Measurements from ENCODE around the gene SOX15.
"Not testable (repeated sequence)": the region's sequence is repeated elsewhere in the genome, so short reads cannot be mapped to it uniquely, and the experiment has no call there.

SOX15 gene

GRCh38 chr17:7589891-7590691 lies at the start of gene SOX15:
TSS of gene SOX15 (minus strand) at chr17:7590094. CDS start at chr17:7589676, 418 bp downstream.
- DNase-seq (ENCODE audit: low read depth, low spot score), result no peak

- no peak for DNase-seq (ENCODE audit: low read depth, low spot score)
Measured at GRCh38 chr17:7636163-7636562, 46.3 kb upstream of the SOX15 start.

- no peak for DNase-seq (ENCODE audit: low read depth, low spot score)
Measured at GRCh38 chr17:7634384-7634783, 44.5 kb upstream of the SOX15 start.

DNA sequence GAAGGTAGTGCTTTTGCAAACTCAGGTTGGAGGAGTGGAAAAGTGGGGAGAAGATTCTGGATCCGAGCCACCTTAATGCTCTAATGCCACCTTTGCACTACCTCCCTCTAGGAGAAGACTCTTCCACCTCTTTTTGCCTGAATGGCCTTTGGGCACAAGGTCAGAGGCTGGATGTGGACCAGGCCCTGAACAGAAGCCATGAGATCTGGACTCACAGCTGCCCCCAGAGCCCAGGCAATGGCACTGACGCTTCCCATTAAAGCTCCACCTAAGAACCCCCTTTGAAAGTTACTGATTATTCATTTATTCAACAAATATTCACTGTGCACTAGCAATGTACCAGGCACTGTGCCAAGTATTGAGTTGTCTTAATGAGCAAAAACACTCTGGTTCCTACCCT lies 43.2 kb upstream of the SOX15 start:
- DNase-seq (ENCODE audit: low read depth, low spot score), result no peak

GRCh38 chr17:7632492-7632894 lies 42.6 kb upstream of the SOX15 start:
- no peak for DNase-seq (ENCODE audit: low read depth, low spot score)

DNA sequence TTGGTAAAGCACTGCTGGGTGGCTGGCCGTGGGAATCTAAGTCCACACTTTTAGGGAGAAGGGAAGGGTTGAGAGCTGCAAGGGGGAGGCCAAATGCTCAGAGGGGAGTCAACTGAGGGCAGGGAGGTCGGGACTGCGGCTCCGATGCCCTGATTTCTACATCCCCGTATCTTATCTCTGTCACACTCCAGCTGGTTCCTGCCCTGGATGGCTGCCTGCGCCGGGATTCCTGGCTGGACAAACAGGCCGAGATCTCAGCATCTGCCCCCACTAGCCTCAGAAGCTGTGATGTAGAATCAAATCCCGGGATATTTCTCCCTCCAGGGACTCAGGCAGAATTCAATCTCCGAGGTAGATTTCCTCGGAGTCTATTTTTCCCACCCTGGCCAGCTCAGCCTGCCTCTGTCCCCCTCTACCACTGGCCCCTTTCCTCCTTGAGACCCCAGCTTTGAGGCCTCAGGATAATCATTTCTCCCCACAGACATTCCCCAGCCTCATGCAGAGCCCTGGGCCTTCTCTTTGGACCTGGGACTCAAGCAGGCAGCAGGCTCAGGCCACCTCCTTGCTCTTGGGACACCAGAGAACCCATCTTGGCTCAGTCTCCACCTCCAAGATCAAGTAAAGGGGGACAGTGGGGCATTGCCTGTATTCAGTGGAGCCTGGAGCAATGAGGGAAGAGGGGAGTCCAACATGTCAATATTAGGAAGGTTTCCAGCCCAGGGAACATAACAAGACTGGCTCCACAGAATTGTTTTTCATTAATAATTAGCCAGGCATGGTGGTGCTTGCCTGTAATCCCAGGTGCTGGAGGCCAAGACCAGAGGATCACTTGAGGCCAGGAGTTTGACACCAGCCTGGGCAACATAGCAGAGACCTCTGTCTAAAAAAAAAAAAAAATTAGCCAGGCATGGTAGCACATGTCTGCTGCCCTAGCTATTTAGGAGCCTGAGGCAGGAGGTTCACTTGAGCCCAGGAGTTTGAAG lies 41.8 kb upstream of the SOX15 start:
- DNase-seq (ENCODE audit: low read depth, low spot score), result no peak

GRCh38 chr17:7629939-7630571 lies 40.2 kb upstream of the SOX15 start, which contains the start of gene SHBG:
TSS of gene SHBG (plus strand) at chr17:7630135. CDS start at chr17:7630173, 38 bp downstream.
- no peak for DNase-seq (ENCODE audit: low read depth, low spot score)

GRCh38 chr17:7627250-7628121 lies 37.6 kb upstream of the SOX15 start, which contains the start of gene SAT2:
TSS of gene SAT2 (minus strand) at chr17:7627821. CDS start at chr17:7627635, 186 bp downstream.
- DNase-seq (ENCODE audit: low read depth, low spot score), result peak; percentile 91

GRCh38 chr17:7626956-7627249 lies 37.0 kb upstream of the SOX15 start:
- no peak for DNase-seq (ENCODE audit: low read depth, low spot score)

- DNase-seq (ENCODE audit: low read depth, low spot score), result no peak
Measured at GRCh38 chr17:7626307-7626706, 36.4 kb upstream of the SOX15 start.

- DNase-seq (ENCODE audit: low read depth, low spot score), result not testable (repeated sequence)
Measured at GRCh38 chr17:7625749-7626148, 35.9 kb upstream of the SOX15 start.

DNA sequence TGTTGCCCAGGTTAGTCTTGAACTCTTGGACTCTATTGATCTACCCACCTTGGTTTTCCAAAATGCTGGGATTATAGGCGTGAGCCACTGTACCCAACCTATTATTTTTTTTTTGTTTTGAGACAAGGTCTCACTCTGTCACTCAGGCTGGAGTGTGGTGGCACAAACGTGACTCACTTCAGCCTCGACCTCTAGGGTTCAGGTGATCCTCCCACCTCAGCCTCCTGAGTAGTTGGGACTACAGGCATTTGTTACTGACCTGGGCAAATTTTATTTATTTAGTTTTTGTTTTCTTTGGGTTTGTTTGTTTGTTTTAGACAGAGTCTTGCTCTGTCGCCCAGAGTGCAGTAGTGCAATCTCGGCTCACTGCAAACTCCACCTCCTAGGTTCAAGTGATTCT lies 33.8 kb upstream of the SOX15 start:
- DNase-seq (ENCODE audit: low read depth, low spot score), result no peak

- no peak for DNase-seq (ENCODE audit: low read depth, low spot score)
Measured at GRCh38 chr17:7620835-7621234, 30.9 kb upstream of the SOX15 start.

GRCh38 chr17:7618608-7619007 lies 28.7 kb upstream of the SOX15 start:
- no peak for DNase-seq (ENCODE audit: low read depth, low spot score)

DNA sequence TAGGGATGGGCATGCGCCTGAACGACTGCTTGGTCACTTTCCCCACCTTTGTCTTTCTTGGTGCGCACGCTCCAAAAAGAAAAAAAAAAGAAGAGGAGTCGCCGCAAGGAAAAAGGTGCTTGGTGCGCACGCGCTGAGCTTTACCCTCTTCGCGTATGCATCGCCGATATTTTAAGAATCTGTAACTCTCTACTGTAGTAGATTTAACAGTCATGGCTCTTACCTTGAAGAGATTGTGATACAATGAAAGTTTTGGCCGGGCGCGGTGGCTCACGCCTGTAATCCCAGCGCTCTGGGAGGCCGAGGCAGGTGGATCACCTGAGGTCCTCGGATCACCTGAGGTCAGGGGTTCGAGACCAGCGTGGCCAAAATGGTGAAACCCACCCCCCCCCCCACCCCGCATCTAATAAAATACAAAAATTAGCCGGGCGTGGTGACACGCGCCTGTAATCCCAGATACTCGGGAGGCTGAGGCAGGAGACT lies 25.4 kb upstream of the SOX15 start:
- no peak for DNase-seq (ENCODE audit: low read depth, low spot score)

DNA sequence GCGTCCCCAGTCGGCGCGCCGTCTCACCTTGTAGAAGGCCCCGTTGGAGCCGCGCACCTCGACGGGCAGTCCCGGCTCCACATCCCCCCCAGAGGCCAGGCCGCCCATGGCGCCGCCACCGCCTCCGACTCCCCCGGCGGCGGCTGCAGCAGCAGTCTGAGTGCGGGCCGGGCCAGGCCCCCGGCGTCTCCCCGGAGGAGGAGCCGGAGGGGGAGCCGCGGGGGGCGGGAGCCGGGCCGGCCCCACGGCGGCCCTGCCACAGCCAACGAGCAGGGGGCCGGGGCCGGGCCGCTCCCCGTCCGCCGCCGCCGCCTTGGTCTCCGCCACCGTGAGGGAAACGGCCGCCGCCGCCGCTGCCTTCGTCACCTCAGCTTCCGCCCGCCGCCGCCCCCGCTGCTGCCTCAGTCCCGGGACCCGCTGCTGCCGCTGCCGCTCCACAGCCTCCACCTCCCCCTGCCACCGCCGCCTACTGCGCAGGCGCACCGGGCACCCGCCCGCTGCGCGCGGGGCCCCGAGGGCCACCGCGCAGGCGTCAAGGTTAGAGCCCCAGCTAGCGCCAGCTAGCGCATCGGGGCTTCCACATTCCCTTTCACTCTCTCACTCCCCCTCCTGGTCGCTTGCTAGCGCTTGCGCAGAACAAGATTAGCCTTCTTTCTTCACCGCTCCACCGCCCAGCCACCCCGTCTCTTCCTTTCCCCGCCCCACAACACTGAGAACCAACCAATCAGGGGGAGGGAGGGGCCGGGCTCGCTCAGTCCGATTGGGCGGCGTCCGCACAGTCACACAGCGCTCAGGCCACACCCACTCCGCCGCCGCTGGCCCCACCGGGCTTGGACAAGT lies 24.8 kb upstream of the SOX15 start, which contains the start of gene FXR2:
Gene FXR2 (minus strand): TSS at position 473 of the 840 bp plus-strand sequence. CDS start 365 bp downstream, at position 108.
- DNase-seq (ENCODE audit: low read depth, low spot score), result peak; percentile 100

- no peak for DNase-seq (ENCODE audit: low read depth, low spot score)
Measured at GRCh38 chr17:7613769-7614424, 24.0 kb upstream of the SOX15 start.

DNA sequence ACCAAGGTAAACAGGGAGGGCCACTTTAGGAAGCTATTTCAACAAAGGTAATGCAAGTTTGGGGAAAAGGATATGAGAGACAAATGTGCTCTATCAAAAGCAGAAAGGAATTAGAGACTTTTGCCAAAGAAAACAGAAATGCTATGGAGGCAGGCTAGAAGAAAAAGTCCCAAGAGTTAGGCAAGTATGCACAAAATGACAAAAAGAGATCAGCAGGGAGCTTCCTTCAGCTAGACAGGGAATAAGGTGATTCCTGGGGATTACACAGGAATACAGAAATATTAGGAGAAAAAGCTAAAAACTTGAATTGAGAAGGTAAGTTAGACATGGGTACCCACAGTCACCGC lies 22.4 kb upstream of the SOX15 start:
- DNase-seq (ENCODE audit: low read depth, low spot score), result no peak

DNA sequence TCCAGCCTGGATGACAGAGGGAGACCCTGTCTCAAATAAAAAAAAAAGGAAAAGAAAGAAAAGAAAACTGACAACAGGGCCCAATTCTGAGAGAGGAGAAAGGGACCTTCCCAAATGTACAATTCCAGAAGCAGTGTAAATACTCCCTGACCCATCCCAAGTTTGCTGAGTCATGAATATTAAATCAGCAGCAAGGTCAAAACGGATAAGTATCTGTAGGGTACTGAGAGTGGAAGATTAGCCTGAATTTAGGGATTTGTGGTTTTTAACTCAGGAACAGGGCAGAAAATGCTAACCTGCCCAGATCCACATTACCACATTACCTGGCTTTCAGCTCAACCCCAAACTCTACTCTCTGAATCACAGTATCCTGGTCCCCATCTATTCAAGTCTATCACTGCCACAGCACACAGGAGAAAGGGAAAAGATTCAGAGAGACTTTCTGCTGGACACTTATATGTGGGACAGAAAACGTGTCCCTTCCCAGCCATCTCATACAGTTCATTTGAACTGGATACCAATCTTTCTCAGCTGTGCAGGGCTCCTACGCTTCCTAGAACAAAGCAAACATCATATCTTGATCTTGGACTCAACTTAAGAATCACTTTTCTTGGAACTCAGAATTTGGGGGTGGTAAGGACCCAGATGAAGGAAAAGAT lies 21.9 kb upstream of the SOX15 start:
- no peak for DNase-seq (ENCODE audit: low read depth, low spot score)
